Tibial nerve (tissue), 3 donors: ENCODE results near the gene THOC1.

Experiments used
- POLR2A ChIP-seq, 2 donors: fragments of 450-650 bp; IDR thresholded peaks; one replicate each; pipeline ENCODE4 v1.6.1; 2017; ENCODE audit warnings: antibody characterized with exemption in 2 of 2, mild to moderate bottlenecking in 2 of 2, moderate library complexity in 2 of 2
- TF ChIP-seq, protein P1 (sequence below), 5 experiments: fragments of 200-600 bp in 3 of 5; fragments of 450-650 bp in 2 of 5; sonication (generic) in 3 of 5; IDR thresholded peaks; one replicate each; pipeline ENCODE4 v1.5.1; 2016 to 2019; ENCODE audit warnings: antibody characterized with exemption in 5 of 5, mild to moderate bottlenecking in 3 of 5, moderate library complexity in 2 of 5

DNA sequence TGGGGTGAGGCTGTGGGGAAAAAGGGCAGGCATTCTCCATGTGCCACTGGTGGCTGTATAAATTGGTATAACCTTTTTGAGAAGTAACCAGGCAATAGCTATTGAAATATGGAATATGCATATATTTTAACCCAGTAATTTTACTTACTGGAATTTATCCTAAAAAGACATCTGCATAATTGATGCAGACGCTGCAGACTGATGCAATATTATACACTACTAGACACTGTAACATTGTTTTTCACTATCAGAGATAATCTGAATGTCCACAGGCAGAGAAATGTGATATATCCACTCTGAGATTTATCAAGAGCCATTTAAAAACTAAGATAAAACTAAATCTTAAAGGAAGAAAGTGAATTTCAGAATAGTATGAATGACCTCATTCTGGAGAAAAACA, 14.7 kb downstream of the THOC1 start:
- TF ChIP-seq POLR2A (IDR thresholded peaks at IDR 0.05), result no peak
- TF ChIP-seq, protein P1, sequence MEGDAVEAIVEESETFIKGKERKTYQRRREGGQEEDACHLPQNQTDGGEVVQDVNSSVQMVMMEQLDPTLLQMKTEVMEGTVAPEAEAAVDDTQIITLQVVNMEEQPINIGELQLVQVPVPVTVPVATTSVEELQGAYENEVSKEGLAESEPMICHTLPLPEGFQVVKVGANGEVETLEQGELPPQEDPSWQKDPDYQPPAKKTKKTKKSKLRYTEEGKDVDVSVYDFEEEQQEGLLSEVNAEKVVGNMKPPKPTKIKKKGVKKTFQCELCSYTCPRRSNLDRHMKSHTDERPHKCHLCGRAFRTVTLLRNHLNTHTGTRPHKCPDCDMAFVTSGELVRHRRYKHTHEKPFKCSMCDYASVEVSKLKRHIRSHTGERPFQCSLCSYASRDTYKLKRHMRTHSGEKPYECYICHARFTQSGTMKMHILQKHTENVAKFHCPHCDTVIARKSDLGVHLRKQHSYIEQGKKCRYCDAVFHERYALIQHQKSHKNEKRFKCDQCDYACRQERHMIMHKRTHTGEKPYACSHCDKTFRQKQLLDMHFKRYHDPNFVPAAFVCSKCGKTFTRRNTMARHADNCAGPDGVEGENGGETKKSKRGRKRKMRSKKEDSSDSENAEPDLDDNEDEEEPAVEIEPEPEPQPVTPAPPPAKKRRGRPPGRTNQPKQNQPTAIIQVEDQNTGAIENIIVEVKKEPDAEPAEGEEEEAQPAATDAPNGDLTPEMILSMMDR (IDR thresholded peaks at IDR 0.05), result no peak
